ENCODE measurements around the gene PCDHA10.
"Not testable (repeated sequence)": the region's sequence is repeated elsewhere in the genome, so short reads cannot be mapped to it uniquely, and the experiment has no call there.

PCDHA10 gene

GRCh38 chr5:140855772-140856674, at the start of gene PCDHA10:
Gene PCDHA10 (plus strand): TSS chr5:140855897. CDS start chr5:140856049, 152 bp downstream.
- TF ChIP-seq CTCF (IDR thresholded peaks at IDR 0.05; ENCODE audit: extremely low read depth, missing control alignments), result no peak
- DNase-seq (ENCODE audit: low spot score), result no peak

GRCh38 chr5:140806834-140807775, 48.6 kb upstream of the PCDHA10 start, which contains the start of gene PCDHA4:
Gene PCDHA4 (plus strand): TSS chr5:140807068.
- DNase-seq (ENCODE audit: low spot score), result no peak
- no peak for TF ChIP-seq CTCF (IDR thresholded peaks at IDR 0.05; ENCODE audit: extremely low read depth, missing control alignments)

GRCh38 chr5:140808241-140808888, 47.3 kb upstream of the PCDHA10 start:
- not testable (repeated sequence) for DNase-seq (ENCODE audit: low spot score)

GRCh38 chr5:140808889-140809291, 46.8 kb upstream of the PCDHA10 start:
- TF ChIP-seq CTCF (IDR thresholded peaks at IDR 0.05; ENCODE audit: extremely low read depth, missing control alignments), result no peak

GRCh38 chr5:140821375-140822280, 34.1 kb upstream of the PCDHA10 start, which contains the start of gene PCDHA5:
Gene PCDHA5 (plus strand): TSS chr5:140821613.
- no peak for DNase-seq (ENCODE audit: low spot score)
- TF ChIP-seq CTCF (IDR thresholded peaks at IDR 0.05; ENCODE audit: extremely low read depth, missing control alignments), result peak; percentile 17

More at GRCh38 chr5:140808889-140809291, 46.8 kb upstream of the PCDHA10 start:
- no peak for DNase-seq (ENCODE audit: low spot score)

GRCh38 chr5:140822281-140822629, 33.4 kb upstream of the PCDHA10 start:
- no peak for DNase-seq (ENCODE audit: low spot score)
- TF ChIP-seq CTCF (IDR thresholded peaks at IDR 0.05; ENCODE audit: extremely low read depth, missing control alignments), result no peak

- DNase-seq (ENCODE audit: low spot score), result not testable (repeated sequence)
These were observed 32.7 kb upstream of the PCDHA10 start for GRCh38 chr5:140822969-140823368.

All from GM20000 (cell line).